Activated CD8-positive, alpha-beta memory T cell treated with anti-CD3 and anti-CD28 coated beads for 24 hours (primary cell): ENCODE measurements around the gene DPP10.
"Not testable (repeated sequence)": the region's sequence is repeated elsewhere in the genome, so short reads cannot be mapped to it uniquely, and the experiment has no call there.

Experiments used
- DNase-seq: peaks from one replicate; pipeline ENCODE4 v3.0.0-alpha.2; 2020

The DPP10 gene

DNA sequence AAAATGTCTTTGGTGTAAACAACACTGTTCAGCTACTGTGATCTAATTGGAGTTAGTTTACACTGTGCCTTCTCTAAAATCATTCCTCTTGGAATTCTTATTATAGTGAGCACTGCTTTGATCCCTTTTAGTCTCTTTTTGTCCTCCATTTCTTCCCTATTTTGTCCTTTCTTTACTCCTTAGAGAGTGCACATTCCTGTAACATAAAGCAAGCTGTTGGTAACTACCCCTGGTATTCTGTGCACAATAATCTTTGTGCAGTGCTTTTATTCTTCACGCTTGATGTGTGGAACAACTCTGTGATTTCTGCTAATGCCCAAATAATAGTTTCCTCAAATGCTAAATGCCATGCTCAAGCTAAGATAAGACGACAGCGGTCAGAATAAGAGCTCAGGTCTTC lies 401.5 kb downstream of the DPP10 start:
- no peak for DNase-seq

GRCh38 chr2:114857196-114857595 lies 414.8 kb downstream of the DPP10 start:
- DNase-seq, result no peak

DNA sequence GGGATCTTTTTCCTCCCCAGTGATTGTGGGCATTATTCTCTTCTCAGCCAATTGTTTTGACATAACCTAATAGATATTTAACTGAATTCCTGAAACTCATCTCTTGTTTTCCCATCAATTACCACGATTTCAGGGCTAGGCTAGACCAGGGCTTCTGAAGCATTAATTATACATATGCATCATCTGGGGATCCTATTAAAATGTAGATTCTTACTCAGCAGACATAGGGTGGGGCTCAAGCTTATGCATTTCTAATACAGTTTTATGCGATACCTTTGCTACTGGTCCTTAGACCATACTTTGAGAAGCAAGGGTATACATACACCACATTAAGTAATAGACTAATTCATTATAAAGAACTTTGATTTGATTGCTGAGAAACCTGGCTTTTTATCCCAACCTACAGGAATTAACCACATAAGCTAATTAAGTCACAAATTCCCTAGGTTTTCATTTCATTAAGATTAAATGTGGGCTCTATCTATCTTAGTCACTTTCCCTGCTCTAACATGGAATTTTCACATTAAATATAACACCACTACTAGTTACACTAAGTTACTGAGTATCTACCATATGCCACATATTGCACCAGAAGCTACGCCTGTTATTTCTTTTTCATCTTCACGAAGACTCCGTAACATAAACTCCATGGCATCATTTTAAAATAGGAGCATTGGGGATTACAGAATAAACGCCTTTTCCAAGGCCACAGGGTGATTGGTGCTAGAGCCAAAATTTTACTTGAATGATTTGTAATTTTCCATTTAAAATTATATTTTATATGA lies 417.5 kb downstream of the DPP10 start:
- no peak for DNase-seq

DNA sequence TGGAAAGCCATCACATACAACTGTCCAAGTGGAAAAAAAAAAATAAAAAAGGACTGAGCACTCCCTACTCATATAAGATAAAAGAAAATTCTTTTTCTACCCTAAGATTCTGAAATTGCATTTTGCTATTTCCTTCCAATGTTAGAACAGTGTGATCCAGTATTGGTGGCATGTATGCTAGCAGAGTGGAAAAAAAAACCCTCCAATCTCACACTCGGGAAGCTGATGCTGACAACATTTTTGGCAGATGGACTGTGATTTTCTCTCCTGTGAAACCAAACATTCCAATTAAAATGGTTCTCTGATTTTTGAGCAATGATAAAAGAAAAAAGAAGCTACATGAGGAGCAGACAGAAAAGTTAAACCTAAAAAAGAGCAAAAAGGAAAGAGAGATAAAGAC lies 419.8 kb downstream of the DPP10 start:
- DNase-seq, result no peak

GRCh38 chr2:114864901-114865300 lies 422.5 kb downstream of the DPP10 start:
- DNase-seq, result no peak

GRCh38 chr2:114880046-114880445 lies 437.6 kb downstream of the DPP10 start:
- DNase-seq, result no peak

DNA sequence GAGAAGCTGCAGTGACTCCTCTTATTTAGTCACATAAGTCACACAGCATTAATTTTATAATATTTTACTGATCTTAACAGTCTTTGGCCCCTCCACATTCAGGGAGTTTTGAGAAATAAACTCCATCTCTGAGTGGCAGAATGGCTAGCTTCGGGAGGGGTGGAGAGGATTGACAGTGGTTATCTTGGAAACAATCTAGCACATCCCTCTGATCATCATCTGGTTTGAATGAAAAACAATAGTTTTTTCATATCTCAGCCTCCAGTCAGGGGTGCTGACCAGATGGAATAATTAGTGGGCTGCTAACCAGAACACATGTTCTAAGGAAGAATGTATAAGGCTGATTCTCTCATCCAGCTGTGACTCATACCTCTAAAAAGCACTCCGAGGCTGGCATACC lies 477.5 kb downstream of the DPP10 start:
- DNase-seq, result no peak

DNA sequence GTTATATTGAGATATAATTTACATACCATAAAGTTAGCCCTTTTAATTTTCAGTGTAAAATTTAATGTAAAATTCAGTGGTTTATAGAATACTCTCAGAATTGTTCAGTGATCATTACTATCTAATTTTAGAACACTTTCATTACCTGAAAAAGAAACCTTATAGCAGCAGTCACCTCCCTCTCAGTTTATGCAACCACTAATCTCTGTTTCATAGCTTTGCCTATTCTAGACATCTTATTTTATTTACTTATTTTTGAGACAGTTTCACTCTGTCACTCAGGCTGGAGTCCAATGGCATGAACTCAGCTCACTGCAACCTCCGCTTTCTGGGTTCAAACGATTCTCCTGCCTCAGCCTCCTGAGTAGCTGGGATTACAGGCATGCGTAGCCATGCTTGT lies 479.6 kb downstream of the DPP10 start:
- no peak for DNase-seq

- DNase-seq, result no peak
Observed at GRCh38 chr2:114925296-114926255, 483.1 kb downstream of the DPP10 start.

DNA sequence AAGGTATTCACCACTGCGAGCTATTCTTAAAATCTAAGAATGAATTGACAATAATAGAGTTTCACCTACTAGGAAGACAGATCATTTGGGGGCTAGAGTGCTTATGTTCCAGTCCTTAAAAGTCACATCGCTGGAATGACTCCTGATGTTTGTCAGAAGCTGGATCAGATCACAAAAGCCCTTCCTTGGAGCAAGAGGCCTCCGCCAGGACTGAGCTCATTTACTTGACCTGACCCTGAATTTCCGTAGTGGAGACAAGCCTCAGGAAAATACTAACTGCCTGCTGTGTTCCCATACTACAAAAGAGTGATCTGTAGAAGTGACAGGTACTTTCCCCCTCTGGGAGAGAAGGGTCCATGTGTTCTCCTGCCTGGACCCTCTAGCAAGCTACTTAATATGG lies 483.9 kb downstream of the DPP10 start:
- DNase-seq, result no peak

DNA sequence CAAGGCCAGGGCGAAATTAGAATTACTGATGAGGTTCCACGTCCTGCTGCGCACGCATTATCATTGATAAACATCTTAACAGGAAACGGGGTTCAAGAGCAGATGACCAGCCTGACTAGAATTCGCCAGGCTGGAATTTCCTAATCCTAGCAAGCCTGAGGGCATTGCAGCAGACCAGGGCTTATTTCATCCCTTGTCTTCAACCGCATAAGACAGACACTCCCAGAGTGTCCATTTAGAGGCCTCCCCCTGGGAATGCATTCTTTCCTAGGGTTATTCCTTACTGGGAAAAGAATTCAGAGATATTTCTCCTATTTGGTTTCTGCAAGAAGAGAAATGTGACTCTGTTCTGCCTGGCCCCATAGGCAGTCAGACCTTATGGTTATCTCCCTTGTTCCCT lies 486.8 kb downstream of the DPP10 start:
- no peak for DNase-seq

- DNase-seq, result no peak
Observed at GRCh38 chr2:114933671-114934241, 491.3 kb downstream of the DPP10 start.

- DNase-seq, result no peak
Observed at GRCh38 chr2:114935031-114935430, 492.6 kb downstream of the DPP10 start.

DNA sequence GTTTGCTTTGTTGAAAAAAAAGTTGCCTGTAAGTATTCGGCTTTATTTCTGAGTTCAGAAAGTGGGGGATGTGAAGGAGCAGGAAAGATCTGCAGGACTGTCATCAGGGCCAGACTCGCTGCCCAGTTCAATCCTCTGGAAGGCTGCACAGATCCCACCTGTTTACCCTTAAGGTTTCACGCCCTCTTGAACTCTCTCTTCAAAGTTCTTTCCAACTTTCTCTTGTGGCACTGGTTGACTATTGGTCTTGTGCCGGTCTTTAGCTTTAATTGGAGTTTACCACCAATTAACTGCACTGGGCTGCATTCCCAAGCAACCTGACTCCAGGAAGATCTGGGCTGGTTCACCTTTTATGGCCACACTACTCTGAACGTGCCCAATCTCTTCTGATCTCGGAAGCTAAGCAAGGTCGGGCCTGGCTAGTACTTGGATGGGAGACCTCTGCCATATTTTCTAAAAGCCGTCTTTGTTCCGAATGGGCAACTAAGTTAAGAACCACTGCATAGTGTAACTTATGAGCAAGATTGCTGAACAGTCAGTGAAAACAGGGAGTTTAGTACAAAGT lies 495.0 kb downstream of the DPP10 start:
- DNase-seq, result no peak

DNA sequence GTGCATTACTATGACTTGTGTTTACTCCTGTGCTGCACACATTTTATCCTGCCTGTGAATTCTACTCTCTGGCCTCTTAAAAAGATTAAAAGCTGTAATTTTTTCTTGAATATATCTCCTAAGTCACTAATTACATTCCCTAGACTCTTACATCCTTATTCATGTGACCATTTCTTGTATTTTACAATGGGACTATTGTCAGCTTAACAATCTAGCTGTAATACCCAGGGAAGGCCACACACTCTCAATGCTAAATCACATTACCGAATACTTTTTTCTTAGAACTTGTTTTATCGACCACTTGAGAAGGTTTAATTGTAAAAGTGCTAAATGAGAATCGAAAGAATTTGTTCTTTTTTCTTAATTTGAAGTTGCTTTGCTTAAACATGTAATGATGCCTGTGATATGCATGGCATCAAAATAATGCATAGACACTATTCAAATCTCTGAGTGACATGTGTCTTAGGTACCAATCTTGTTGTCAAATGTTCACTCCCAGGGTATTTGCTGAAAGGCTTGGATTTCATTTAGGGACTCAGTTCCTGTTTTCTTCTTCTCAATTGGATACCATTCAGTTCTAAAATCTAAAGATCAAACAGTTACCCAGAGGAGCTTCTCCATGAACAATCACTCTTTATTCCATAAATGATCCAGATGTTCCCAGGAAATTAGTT lies 498.5 kb downstream of the DPP10 start:
- DNase-seq, result no peak

DNA sequence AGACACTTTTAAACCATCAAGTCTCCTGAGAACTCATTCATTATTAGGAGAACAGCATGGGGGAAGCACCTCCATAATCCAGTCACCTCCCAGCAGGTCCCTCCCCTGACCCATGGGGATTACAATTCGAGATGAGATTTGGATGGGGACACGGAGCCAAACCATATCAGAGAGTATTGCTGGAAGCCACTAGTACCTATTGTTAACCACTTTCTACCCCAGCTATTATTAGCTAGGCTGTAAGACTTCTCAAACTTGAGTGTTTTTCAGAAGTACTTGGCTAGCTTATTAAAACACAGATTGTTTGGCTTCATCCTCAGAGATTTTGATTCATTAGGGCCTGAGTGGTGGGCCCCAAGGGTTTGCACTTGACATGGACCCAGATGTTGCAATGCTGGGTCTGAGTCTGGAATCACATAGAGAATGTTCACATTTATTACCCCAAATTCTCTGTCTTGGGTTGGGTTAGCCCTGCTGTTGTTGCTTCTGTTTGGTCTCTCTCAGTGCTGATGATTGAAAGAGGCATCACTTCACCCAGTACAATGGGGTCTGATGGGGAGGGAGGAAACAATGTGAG lies 506.9 kb downstream of the DPP10 start:
- DNase-seq, result no peak

GRCh38 chr2:114960389-114960788 lies 517.9 kb downstream of the DPP10 start:
- no peak for DNase-seq

DNA sequence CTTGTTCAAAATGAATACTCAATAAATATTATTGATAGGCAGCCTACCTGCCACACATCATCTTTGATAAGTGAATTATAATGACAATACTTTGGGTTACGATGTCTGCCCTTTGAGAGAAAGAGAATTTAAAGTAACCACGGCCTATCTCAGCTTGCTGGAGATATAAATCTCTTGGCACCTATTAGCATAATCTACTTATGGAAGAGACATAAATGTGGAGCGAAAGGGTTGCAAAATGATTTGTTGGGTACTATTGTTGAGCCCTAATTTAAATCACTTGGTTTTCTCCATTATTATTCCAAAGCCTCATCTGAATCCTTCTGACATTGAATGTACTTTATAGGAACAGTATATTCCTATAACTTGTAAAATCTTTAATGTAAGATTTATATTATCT lies 520.1 kb downstream of the DPP10 start:
- no peak for DNase-seq

DNA sequence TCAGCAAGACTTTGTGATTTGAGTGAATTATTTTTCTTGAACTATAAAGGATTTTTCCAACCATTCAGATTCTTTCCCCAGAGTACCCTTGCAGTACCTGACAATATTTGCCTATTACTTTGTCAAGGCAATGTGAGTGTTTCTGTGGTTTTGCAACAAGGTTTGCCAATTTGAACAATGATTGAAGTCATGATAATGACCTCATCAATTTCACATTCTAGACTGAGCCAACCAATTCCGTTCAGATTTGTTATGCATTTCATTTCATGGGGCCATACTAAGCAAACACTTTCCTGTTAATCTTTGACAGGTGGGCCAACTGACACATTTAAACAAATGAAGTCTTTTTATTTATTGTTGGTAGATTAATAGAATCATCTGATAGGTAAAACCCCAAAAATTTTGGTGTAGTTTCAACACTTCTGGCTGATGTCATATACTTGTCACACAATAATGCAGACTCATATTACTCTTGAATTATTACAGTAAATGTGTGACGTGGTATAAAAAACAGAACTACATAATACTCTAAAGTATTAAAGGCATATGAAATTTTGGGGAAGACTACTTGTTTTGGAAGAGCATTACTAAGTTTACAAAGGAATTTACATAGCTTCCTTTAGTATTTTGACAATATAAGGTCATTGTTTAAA lies 526.4 kb downstream of the DPP10 start:
- no peak for DNase-seq

DNA sequence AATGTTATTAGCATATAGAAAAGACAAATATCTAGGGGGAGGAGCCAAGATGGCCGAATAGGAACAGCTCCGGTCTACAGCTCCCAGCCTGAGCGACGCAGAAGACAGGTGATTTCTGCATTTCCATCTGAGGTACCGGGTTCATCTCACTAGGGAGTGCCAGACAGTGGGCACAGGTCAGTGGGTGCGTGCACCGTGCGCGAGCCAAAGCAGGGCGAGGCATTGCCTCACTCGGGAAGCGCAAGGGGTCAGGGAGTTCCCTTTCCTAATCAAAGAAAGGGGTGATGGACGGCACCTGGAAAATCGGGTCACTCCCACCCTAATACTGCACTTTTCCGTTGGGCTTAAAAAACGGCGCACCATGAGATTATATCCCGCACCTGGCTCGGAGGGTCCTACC lies 561.9 kb downstream of the DPP10 start:
- not testable (repeated sequence) for DNase-seq

GRCh38 chr2:115011721-115012120 lies 569.3 kb downstream of the DPP10 start:
- DNase-seq, result no peak

DNA sequence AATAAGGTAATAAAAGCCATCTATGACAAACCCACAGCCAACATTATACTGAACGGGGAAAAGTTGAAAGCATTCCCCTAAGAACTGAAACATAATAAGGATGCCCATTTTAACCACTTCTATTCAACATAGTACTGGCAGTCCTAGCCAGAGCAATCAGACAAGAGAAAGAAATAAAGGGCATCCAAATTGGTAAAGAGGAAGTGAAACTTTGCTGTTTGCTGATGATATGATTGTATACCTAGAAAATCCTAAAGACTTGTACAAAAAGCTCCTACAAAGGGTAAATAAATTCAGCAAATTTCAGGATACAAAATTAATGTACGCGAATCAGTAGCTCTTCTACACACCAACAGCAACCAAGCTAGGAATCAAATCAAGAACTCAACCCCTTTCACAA lies 579.6 kb downstream of the DPP10 start:
- not testable (repeated sequence) for DNase-seq
